HEK293 (cell line): ENCODE results near the gene TSKU.

Experiments
- CTCF ChIA-PET: fragments of 350-600 bp; formaldehyde crosslinking; extraction: SDS; loops from one replicate; lab custom pipeline; 2021; ENCODE audit warnings: antibody characterized with exemption; lab: Yijun Ruan, JAX
- POLR2A ChIA-PET: fragments of 300-600 bp; formaldehyde crosslinking; extraction: SDS; loops from one replicate; lab custom pipeline; 2020; ENCODE audit warnings: antibody characterized with exemption, inconsistent platforms; lab: Yijun Ruan, JAX
- H3K27ac ChIP-seq: fragments of 200-500 bp; sonication (Bioruptor generic); 2 replicates; pipeline ENCODE4 v1.5.1; 2014; ENCODE audit warnings: low read depth, low read length, control low read depth, inconsistent platforms; ENCODE audit errors: extremely low read depth
- H3K36me3 ChIP-seq, 2 experiments: fragments of 200-500 bp in 1 of 2; sonication (Bioruptor generic) in 1 of 2; 1 replicate in 1 of 2; 2 replicates in 1 of 2; pipeline ENCODE4 v1.5.1; 2014 to 2017; ENCODE audit warnings: inconsistent platforms in 2 of 2, low read length in 2 of 2; ENCODE audit not compliant: control insufficient read depth in 2 of 2, insufficient read depth in 1 of 2
- H3K4me1 ChIP-seq: fragments of 200-500 bp; sonication (Bioruptor generic); 2 replicates; pipeline ENCODE4 v1.5.1; 2014; ENCODE audit warnings: mild to moderate bottlenecking, low read length, inconsistent platforms; ENCODE audit not compliant: control insufficient read depth, insufficient read depth
- H3K4me3 ChIP-seq: 2 replicates; pipeline ENCODE4 v1.5.1; 2011; ENCODE audit warnings: low read depth, mild to moderate bottlenecking, control low read depth, low read length, moderate library complexity
- H3K9me3 ChIP-seq: fragments of 200-500 bp; sonication (Bioruptor generic); 2 replicates; pipeline ENCODE4 v1.5.1; 2014; ENCODE audit warnings: low read depth, low read length, inconsistent platforms; ENCODE audit not compliant: control insufficient read depth, insufficient read depth
- BCL6B ChIP-seq: fragments of 450-650 bp; formaldehyde crosslinking; IDR thresholded peaks from 2 replicates; pipeline ENCODE4 v1.5.1; 2017; ENCODE audit warnings: missing biosample characterization, missing genetic modification characterization
- EGR2 ChIP-seq: fragments of 450-650 bp; formaldehyde crosslinking; IDR thresholded peaks from 2 replicates; pipeline ENCODE4 v1.5.1; 2016; ENCODE audit warnings: low read depth, missing biosample characterization, missing genetic modification characterization
- PRDM10 ChIP-seq: fragments of 450-650 bp; formaldehyde crosslinking; IDR thresholded peaks from 2 replicates; pipeline ENCODE4 v1.5.1; 2016; ENCODE audit warnings: missing biosample characterization, missing genetic modification characterization
- PRDM4 ChIP-seq: fragments of 450-650 bp; formaldehyde crosslinking; IDR thresholded peaks from 2 replicates; pipeline ENCODE4 v1.5.1; 2017; ENCODE audit warnings: missing biosample characterization, missing genetic modification characterization
- ZFHX2 ChIP-seq: fragments of 450-650 bp; formaldehyde crosslinking; conservative IDR thresholded peaks from 2 replicates; pipeline ENCODE4 v1.5.1; 2016; ENCODE audit warnings: missing biosample characterization, missing genetic modification characterization
- ZNF24 ChIP-seq: fragments of 450-650 bp; formaldehyde crosslinking; IDR thresholded peaks from 2 replicates; pipeline ENCODE4 v1.5.1; 2016; ENCODE audit warnings: missing biosample characterization, missing genetic modification characterization
- ZNF561 ChIP-seq: fragments of 450-650 bp; IDR thresholded peaks from 2 replicates; pipeline ENCODE4 v1.5.1; 2018; ENCODE audit warnings: missing biosample characterization, missing genetic modification characterization, borderline replicate concordance
- ZNF645 ChIP-seq: fragments of 450-650 bp; formaldehyde crosslinking; IDR thresholded peaks from 2 replicates; pipeline ENCODE4; 2016; ENCODE audit warnings: missing biosample characterization, missing genetic modification characterization
- ZNF660 ChIP-seq: fragments of 450-650 bp; IDR thresholded peaks from 2 replicates; pipeline ENCODE4 v1.5.1; 2018; ENCODE audit warnings: missing biosample characterization, mild to moderate bottlenecking, missing genetic modification characterization

The TSKU gene

GRCh38 chr11:76824083-76824939 lies 41.2 kb downstream of the TSKU start:
- no peak overlapping the region for H3K4me3 ChIP-seq
- CTCF ChIA-PET = interaction anchor here (0.5 to 1.3 kb wide), 3 partner anchors 10 to 92 kb away, joined by 3 to 8 read pairs (median 4); no protein-coding TSS in a partner anchor
- H3K27ac ChIP-seq = no peak overlapping the region
- POLR2A ChIA-PET = no interaction called here
- H3K36me3 ChIP-seq = no peaks in the 10 kb centered on the region
- no peaks in the 10 kb centered on the region for H3K9me3 ChIP-seq
- H3K4me1 ChIP-seq = no peaks in the 10 kb centered on the region
- TF ChIP-seq PRDM4 (tag by site-specific recombination) (no peak), BCL6B (tag by site-specific recombination) (peak; percentile 82), ZNF645 (no peak), ZNF24 (0 out of 2 replicates have a peak, but pooled peaks have one; percentile 58), ZNF561 (tag by site-specific recombination) (no peak), PRDM10 (peak; percentile 77)

- CTCF ChIA-PET = no interaction called here
- no peaks in the 10 kb centered on the region for H3K4me1 ChIP-seq
- no peaks in the 10 kb centered on the region for H3K9me3 ChIP-seq
- H3K36me3 ChIP-seq = no peaks in the 10 kb centered on the region
- TF ChIP-seq ZNF660 (tag by site-specific recombination) (no peak), EGR2 (tag by site-specific recombination) (peak; percentile 62), ZFHX2 (tag by site-specific recombination) (peak; percentile 68)
- POLR2A ChIA-PET = no interaction called here
- H3K27ac ChIP-seq = no peak overlapping the region
- no peak overlapping the region for H3K4me3 ChIP-seq
These were observed 42.0 kb downstream of the TSKU start for GRCh38 chr11:76824980-76825725.
